Activated B cell treated with CpG ODN at 0.5 μM for 24 hours (primary cell): ENCODE data around the gene ASB3. TPM values are rescaled to one million over a fixed set of nuclear protein-coding genes. Genes with fewer than 3 reads are reported as not detected.
A peak's percentile ranks its signal among the peaks of the same experiment; 100 is the strongest.
"Not testable (repeated sequence)": the region's sequence is repeated elsewhere in the genome, so short reads cannot be mapped to it uniquely, and the experiment has no call there.

ENCODE experiments used
- ATAC-seq: fragments of 200-7000 bp; cut with Tn5 transposase; one replicate; pipeline ENCODE4 v1.10.0; 2021; ENCODE audit warnings: low read depth, mild to moderate bottlenecking, moderate library complexity
- CTCF ChIA-PET: fragments of 350-600 bp; sonication (Branson Sonifier 250); formaldehyde crosslinking; loops from one replicate; lab custom pipeline; 2021; ENCODE audit warnings: antibody characterized with exemption; lab: Charles Lee
- POLR2A ChIA-PET: fragments of 350-600 bp; sonication (Branson Sonifier 250); formaldehyde crosslinking; loops from one replicate; lab custom pipeline; 2021; ENCODE audit warnings: antibody characterized with exemption; lab: Charles Lee
- DNase-seq: peaks from one replicate; pipeline ENCODE4 v3.0.0; 2022
- H3K27ac Mint-ChIP-seq: one replicate; pipeline ENCODE4 v1.8.0; 2020; ENCODE audit warnings: mixed read lengths
- H3K27me3 Mint-ChIP-seq: one replicate; pipeline ENCODE4 v1.8.0; 2021; ENCODE audit warnings: mixed read lengths
- H3K36me3 Mint-ChIP-seq: one replicate; pipeline ENCODE4 v1.8.0; 2021; ENCODE audit warnings: low read depth, mixed read lengths
- H3K4me1 Mint-ChIP-seq: one replicate; pipeline ENCODE4 v1.8.0; 2021; ENCODE audit warnings: mixed read lengths
- H3K4me3 Mint-ChIP-seq: one replicate; pipeline ENCODE4 v1.8.0; 2020; ENCODE audit warnings: mild to moderate bottlenecking, mixed read lengths
- H3K9me3 Mint-ChIP-seq: one replicate; pipeline ENCODE4 v1.8.0; 2020; ENCODE audit warnings: mixed read lengths
- CTCF ChIP-seq: fragments of 200-600 bp; IDR thresholded peaks from one replicate; pipeline ENCODE4 v1.8.0; 2022; ENCODE audit warnings: antibody characterized with exemption, mild to moderate bottlenecking
- intact Hi-C: fragments of 100-400 bp; cut with micrococcal nuclease; formaldehyde crosslinking; loops from one replicate; pipeline ENCODE4 v1.15.1; 2024
- total RNA-seq: library from RNA; stranded (reverse); gene quantifications from 2 replicates; pipeline ENCODE4 v1.2.3, GENCODE V29; 2022

Gene ASB3
- total RNA-seq, 1 donor from 2014 or later, result 22.8 TPM

GRCh38 chr2:53767405-53768241 lies 19.1 kb downstream of the ASB3 start, which contains the start of gene CHAC2:
Gene CHAC2 (plus strand): TSS chr2:53767804. CDS start chr2:53767887, 83 bp downstream.
- ChIA-PET POLR2A (interaction anchor here (0.6 to 5.7 kb wide), 22 partner anchors 10 to 1850 kb away, joined by 3 to 81 read pairs (median 4); partner anchors contain the start of genes ACYP2, ASB3, CFAP36 and CLHC1), CTCF (interaction anchor here (0.6 to 1.6 kb wide), 2 partner anchors 16 to 40 kb away, joined by 3 to 5 read pairs; no protein-coding TSS in a partner anchor)
- Mint-ChIP-seq H3K4me1 (peaks cover 21% of the 10 kb centered on the region), H3K27ac (peak within 1 kb of the TSS; percentile 99), H3K36me3 (peaks cover 36% of the 10 kb centered on the region), H3K27me3 (no peaks in the 10 kb centered on the region), H3K4me3 (peak within 1 kb of the TSS; percentile 95), H3K9me3 (no peaks in the 10 kb centered on the region)
- intact Hi-C loops, result loop anchor here (1.0 to 5.0 kb wide), 8 partner anchors 20 to 1849 kb away; partner anchors contain the start of genes ACYP2, CFAP36, EML6 and ERLEC1
- no peak for TF ChIP-seq CTCF
- peak; percentile 82 for DNase-seq
- ATAC-seq, result peak; percentile 92

DNA sequence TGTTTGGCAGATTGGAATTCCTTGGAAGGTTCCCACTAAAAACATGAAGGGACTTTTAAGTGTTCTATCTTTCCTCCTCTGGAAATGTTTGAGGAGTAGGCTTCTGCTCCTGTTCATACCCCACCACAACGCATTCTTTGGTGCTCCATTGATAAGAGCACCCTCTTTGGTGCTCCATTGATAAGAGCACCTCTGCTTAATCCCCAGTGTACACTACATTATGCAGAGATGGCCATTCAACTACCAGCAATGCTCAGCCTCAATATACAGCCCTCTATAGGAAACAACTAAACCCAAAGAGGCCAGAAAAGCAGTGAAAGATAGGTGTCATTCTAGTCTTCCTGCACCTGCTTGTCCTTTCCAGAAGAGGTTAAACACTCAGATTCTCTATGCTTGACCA lies 21.0 kb downstream of the ASB3 start:
- no peak overlapping the region for H3K27ac Mint-ChIP-seq
- ChIA-PET CTCF (no interaction called here), POLR2A (no interaction called here)
- intact Hi-C loops, result loop anchor here (2.0 to 5.0 kb wide), 4 partner anchors 337 to 1851 kb away; partner anchors contain the start of genes CFAP36 and PPP4R3B
- no peaks in the 10 kb centered on the region for H3K27me3 Mint-ChIP-seq
- H3K36me3 Mint-ChIP-seq, result peaks cover 39% of the 10 kb centered on the region
- no peak for TF ChIP-seq CTCF
- H3K9me3 Mint-ChIP-seq, result no peaks in the 10 kb centered on the region
- H3K4me1 Mint-ChIP-seq, result peaks cover 19% of the 10 kb centered on the region
- no peak for DNase-seq
- no peak overlapping the region for H3K4me3 Mint-ChIP-seq
- ATAC-seq, result no peak

GRCh38 chr2:53757206-53757605 lies 29.5 kb downstream of the ASB3 start:
- intact Hi-C loops, H3K27ac Mint-ChIP-seq, ATAC-seq, CTCF ChIA-PET, H3K9me3 Mint-ChIP-seq, POLR2A ChIA-PET, H3K4me1 Mint-ChIP-seq, H3K4me3 Mint-ChIP-seq, H3K27me3 Mint-ChIP-seq, DNase-seq: not testable (repeated sequence)
- H3K36me3 Mint-ChIP-seq, result peaks cover 52% of the 10 kb centered on the region

GRCh38 chr2:53756644-53757043 lies 30.1 kb downstream of the ASB3 start:
- Mint-ChIP-seq H3K27me3 (no peaks in the 10 kb centered on the region), H3K4me3 (no peak overlapping the region), H3K9me3 (no peaks in the 10 kb centered on the region), H3K36me3 (peaks cover 46% of the 10 kb centered on the region), H3K27ac (no peak overlapping the region), H3K4me1 (peaks cover 2% of the 10 kb centered on the region)
- intact Hi-C loops, result no loop called here
- no peak for ATAC-seq
- TF ChIP-seq CTCF, result no peak
- ChIA-PET CTCF (no interaction called here), POLR2A (no interaction called here)
- DNase-seq, result no peak

GRCh38 chr2:53755121-53755520 lies 31.6 kb downstream of the ASB3 start:
- ChIA-PET CTCF (no interaction called here), POLR2A (no interaction called here)
- intact Hi-C loops, result no loop called here
- Mint-ChIP-seq H3K27me3 (no peaks in the 10 kb centered on the region), H3K27ac (no peak overlapping the region), H3K9me3 (no peaks in the 10 kb centered on the region), H3K36me3 (peaks cover 41% of the 10 kb centered on the region), H3K4me3 (no peak overlapping the region), H3K4me1 (peaks cover 3% of the 10 kb centered on the region)
- no peak for DNase-seq
- TF ChIP-seq CTCF, result no peak
- no peak for ATAC-seq
